K562 (cell line): ENCODE results near the gene DTX2. TPM values are rescaled to one million over a fixed set of nuclear protein-coding genes. Genes with fewer than 3 reads are reported as not detected.
"Not testable (repeated sequence)": the region's sequence is repeated elsewhere in the genome, so short reads cannot be mapped to it uniquely, and the experiment has no call there.

Source experiments
- ATAC-seq: fragments of 200-7000 bp; cut with Tn5 transposase; 3 replicates; pipeline ENCODE4 v1.9.1; 2020; ENCODE audit warnings: moderate library complexity
- BruUV-seq: library from RNA; stranded (reverse); fragments of 400-500 nt; replicated peaks from 2 replicates; lab custom pipeline; 2021; lab: Mats Ljungman, UMichigan
- CTCF ChIA-PET: fragments of 300-600 bp; formaldehyde crosslinking; extraction: SDS; loops from one replicate; lab custom pipeline; 2021; ENCODE audit warnings: low intra/inter-chr PET ratio; lab: Yijun Ruan, JAX
- POLR2A ChIA-PET: fragments of 300-600, 350-650 bp; sonication (Branson Sonifier 250); formaldehyde crosslinking; extraction: SDS; loops from one replicate; lab custom pipeline; 2021; ENCODE audit warnings: antibody characterized with exemption, inconsistent platforms; lab: Yijun Ruan, JAX
- DNase-seq, 4 experiments: peaks; one replicate each; pipeline versions ENCODE4 v3.0.0 to v3.0.0-alpha.2; 2011 to 2018; ENCODE audit warnings: low spot score in 3 of 4, mixed read lengths in 3 of 4; ENCODE audit errors: extremely low read depth in 1 of 4
- FAIRE-seq: peaks from 2 replicates; lab custom pipeline; 2011; peaks lifted over from hg19 to GRCh38; lab: Jason Lieb, UNC
- H2AFZ ChIP-seq: 2 replicates; pipeline ENCODE4 v1.6.0; 2011; ENCODE audit warnings: low read depth, low read length, control low read depth, inconsistent platforms
- H3K27ac ChIP-seq: fragments of 200-600 bp; 3 replicates; pipeline ENCODE4 v1.8.0; 2011; ENCODE audit warnings: low read depth, mild to moderate bottlenecking, control low read depth, inconsistent platforms, low read length, moderate library complexity, mixed read lengths; ENCODE audit errors: extremely low read depth
- H3K27me3 ChIP-seq, 2 experiments: fragments of 300-600 bp in 1 of 2; 2 replicates in 1 of 2; 3 replicates in 1 of 2; pipeline versions ENCODE4 v1.6.0 to v1.8.0; 2011; ENCODE audit warnings: inconsistent platforms in 2 of 2, low read length in 2 of 2, mild to moderate bottlenecking in 1 of 2, mixed read lengths in 1 of 2, moderate library complexity in 1 of 2; ENCODE audit not compliant: control insufficient read depth in 2 of 2, insufficient read depth in 2 of 2
- H3K36me3 ChIP-seq: fragments of 300-600 bp; 3 replicates; pipeline ENCODE4 v1.8.0; 2011; ENCODE audit warnings: mild to moderate bottlenecking, low read length, inconsistent platforms; ENCODE audit not compliant: control insufficient read depth, insufficient read depth
- H3K4me1 ChIP-seq, 2 experiments: fragments of 200-600 bp in 1 of 2; replicated peaks in 1 of 2; 2 replicates in 1 of 2; 3 replicates in 1 of 2; pipeline versions ENCODE4 v1.5.1 to v1.8.0; 2011; ENCODE audit warnings: inconsistent platforms in 2 of 2, low read length in 2 of 2, mild to moderate bottlenecking in 1 of 2, mixed read lengths in 1 of 2, moderate library complexity in 1 of 2; ENCODE audit not compliant: control insufficient read depth in 2 of 2, insufficient read depth in 2 of 2
- H3K4me2 ChIP-seq: 2 replicates; pipeline ENCODE4 v1.6.1; 2011; ENCODE audit warnings: low read length, control low read depth, inconsistent platforms, mixed read lengths; ENCODE audit not compliant: insufficient read depth
- H3K4me3 ChIP-seq: fragments of 200-600 bp; sonication (generic), shearing (Covaris generic); 2 replicates; pipeline ENCODE4 v1.5.1; 2016; ENCODE audit warnings: control low read depth, inconsistent platforms
- H3K79me2 ChIP-seq: fragments of 200-600 bp; 3 replicates; pipeline ENCODE4 v1.8.0; 2011; ENCODE audit warnings: low read length, inconsistent platforms; ENCODE audit not compliant: control insufficient read depth, insufficient read depth
- H3K9ac ChIP-seq, 2 experiments: 2 replicates each; pipeline versions ENCODE4 v1.6.0 to v1.6.1; 2011; ENCODE audit warnings: low read depth in 2 of 2, low read length in 2 of 2, control low read depth in 1 of 2, inconsistent platforms in 1 of 2, mild to moderate bottlenecking in 1 of 2, mixed read lengths in 1 of 2; ENCODE audit not compliant: insufficient read depth in 1 of 2
- H3K9me1 ChIP-seq: one replicate; pipeline ENCODE4 v1.6.0; 2011; ENCODE audit warnings: inconsistent platforms, mild to moderate bottlenecking, low read length, moderate library complexity; ENCODE audit not compliant: control insufficient read depth, insufficient read depth
- H3K9me3 ChIP-seq: replicated peaks from 2 replicates; pipeline ENCODE4 v1.5.1; 2011; ENCODE audit warnings: low read depth, low read length, inconsistent platforms; ENCODE audit not compliant: control insufficient read depth, insufficient read depth
- H4K20me1 ChIP-seq: replicated peaks from 2 replicates; pipeline ENCODE4 v1.6.1; 2011; ENCODE audit warnings: low read length, inconsistent platforms, mixed read lengths; ENCODE audit not compliant: control insufficient read depth, insufficient read depth
- CEBPG ChIP-seq, 3 experiments: fragments of 200-800 bp in 1 of 3; sonication (Bioruptor generic) in 1 of 3; sonication (generic) in 1 of 3; formaldehyde crosslinking in 1 of 3; IDR thresholded peaks in 2 of 3; conservative IDR thresholded peaks in 1 of 3; 2 replicates each; pipeline versions ENCODE4 v1.6.1 to v1.8.0; 2016 to 2022; ENCODE audit warnings: missing compliant biosample characterization in 2 of 3, missing genetic modification characterization in 2 of 3, mild to moderate bottlenecking in 1 of 3, missing genetic modification reagents in 1 of 3
- NR2C2 ChIP-seq, 2 experiments: fragments of 200-800 bp in 1 of 2; sonication (Bioruptor generic) in 1 of 2; sonication (generic) in 1 of 2; formaldehyde crosslinking in 1 of 2; IDR thresholded peaks; 2 replicates each; pipeline versions ENCODE4 v1.6.1 to v1.8.0; 2016 to 2022; ENCODE audit warnings: mild to moderate bottlenecking in 1 of 2, missing compliant biosample characterization in 1 of 2, missing genetic modification characterization in 1 of 2, missing genetic modification reagents in 1 of 2
- ZNF175 ChIP-seq: fragments of 200-800 bp; sonication (Bioruptor generic); IDR thresholded peaks from 2 replicates; pipeline ENCODE4 v1.6.1; 2016; ENCODE audit warnings: low read depth, mild to moderate bottlenecking, missing genetic modification characterization, missing compliant biosample characterization
- ZNF384 ChIP-seq: IDR thresholded peaks from 2 replicates; pipeline ENCODE4 v1.6.1; 2012; ENCODE audit warnings: low read depth, low read length, improper control_type of control experiment
- WGBS: fragments of 100-300 bp; shearing (Covaris generic); methylation state at CpG from one replicate; pipeline ENCODE4 v1.1.6; 2016; ENCODE audit warnings: low coverage, mixed read lengths; ENCODE audit not compliant: insufficient coverage; ENCODE audit errors: missing lambda C conversion rate; 5-methylcytosine and 5-hydroxymethylcytosine counted together
- in situ Hi-C: fragments of 300-500 bp; cut with MboI; formaldehyde crosslinking; loops from 4 replicates; pipeline ENCODE4 v1.15.0; 2018; ENCODE audit warnings: inconsistent platforms, mixed read lengths
- intact Hi-C: fragments of 100-400 bp; cut with micrococcal nuclease; formaldehyde crosslinking; loops from 2 replicates; pipeline ENCODE4 v1.14.2; 2022
- polyA plus RNA-seq, 8 experiments: library from polyadenylated mRNA; depleted of rRNA in 4 of 8; stranded (reverse) in 5 of 8; unstranded in 3 of 8; fragments of >200 nt; fragmentation: Nextera tagmentation in 2 of 8; fragmentation: Illumina TruSeq in 1 of 8; extraction: Ambion mirVana in 2 of 8; extraction: Trizol in 1 of 8; gene quantifications; 2 replicates each; pipeline versions ENCODE4 v1.2.1 to v1.2.3, GENCODE V29; 2011 to 2014; ENCODE audit warnings: inconsistent platforms in 1 of 8, missing spikeins in 1 of 8
- total RNA-seq, 7 experiments: library from RNA; depleted of rRNA in 6 of 7; stranded (reverse); fragments of >200 nt in 6 of 7; fragmentation: Illumina TruSeq in 2 of 7; extraction: Trizol in 2 of 7; gene quantifications; 2 replicates each; pipeline versions ENCODE4 v1.2.1 to v1.2.3, GENCODE V29; 2011 to 2021; ENCODE audit warnings: low replicate concordance in 1 of 7

Gene DTX2
- total and polyA plus RNA-seq, 9 of the 15 experiments (the other 6 are each of a cell fraction or from before 2014, with no cell fraction given) = 0.20 to 31.5 (median 9.8) TPM

GRCh38 chr7:76479628-76480027 lies 18.1 kb downstream of the DTX2 start:
- H3K4me3 ChIP-seq; in situ Hi-C loops; H3K9me1 ChIP-seq; POLR2A ChIA-PET; H3K4me2 ChIP-seq; H3K9ac ChIP-seq; H3K4me1 ChIP-seq; H4K20me1 ChIP-seq; H3K79me2 ChIP-seq; H3K27ac ChIP-seq; DNase-seq; BruUV-seq; H2AFZ ChIP-seq; H3K36me3 ChIP-seq; H3K9me3 ChIP-seq; H3K27me3 ChIP-seq; intact Hi-C loops; CTCF ChIA-PET; TF ChIP-seq NR2C2, CEBPG (CRISPR knock-in tag; IDR thresholded peaks at IDR 0.05): not testable (repeated sequence)
- peak; percentile 83 for ATAC-seq
- peak; percentile 37 for FAIRE-seq
- WGBS = 48% methylated on average over 10 of the region's 11 CpGs
- TF ChIP-seq NR2C2 (tag; IDR thresholded peaks at IDR 0.05) (0 out of 2 replicates have a peak, but pooled peaks have one; percentile 18), CEBPG (tag; conservative IDR thresholded peaks at IDR 0.05 in 1 of 2, IDR thresholded peaks at IDR 0.05 in 1 of 2) (peak in 1 of 2 experiments; percentile 75; a peak in 2 of 4 replicates), ZNF175 (peak; percentile 28; the same call in 1 of the 2 replicates), ZNF384 (peak; percentile 41; the same call in 1 of the 2 replicates)
